K562 (cell line): ENCODE measurements around the gene RAB6B. TPM values are rescaled to one million over a fixed set of nuclear protein-coding genes. Genes with fewer than 3 reads are reported as not detected.

Experiments used
- ATAC-seq: fragments of 200-7000 bp; cut with Tn5 transposase; 3 replicates; pipeline ENCODE4 v1.9.1; 2020; ENCODE audit warnings: moderate library complexity
- BruUV-seq: library from RNA; stranded (reverse); fragments of 400-500 nt; replicated peaks from 2 replicates; lab custom pipeline; 2021; lab: Mats Ljungman, UMichigan
- CTCF ChIA-PET: fragments of 300-600 bp; formaldehyde crosslinking; extraction: SDS; loops from one replicate; lab custom pipeline; 2021; ENCODE audit warnings: low intra/inter-chr PET ratio; lab: Yijun Ruan, JAX
- POLR2A ChIA-PET: fragments of 300-600, 350-650 bp; sonication (Branson Sonifier 250); formaldehyde crosslinking; extraction: SDS; loops from one replicate; lab custom pipeline; 2021; ENCODE audit warnings: antibody characterized with exemption, inconsistent platforms; lab: Yijun Ruan, JAX
- DNase-seq, 4 experiments: peaks; one replicate each; pipeline versions ENCODE4 v3.0.0 to v3.0.0-alpha.2; 2011 to 2018; ENCODE audit warnings: low spot score in 3 of 4, mixed read lengths in 3 of 4; ENCODE audit errors: extremely low read depth in 1 of 4
- FAIRE-seq: peaks from 2 replicates; lab custom pipeline; 2011; peaks lifted over from hg19 to GRCh38; lab: Jason Lieb, UNC
- H2AFZ ChIP-seq: 2 replicates; pipeline ENCODE4 v1.6.0; 2011; ENCODE audit warnings: low read depth, low read length, control low read depth, inconsistent platforms
- H3K27ac ChIP-seq: fragments of 200-600 bp; 3 replicates; pipeline ENCODE4 v1.8.0; 2011; ENCODE audit warnings: low read depth, mild to moderate bottlenecking, control low read depth, inconsistent platforms, low read length, moderate library complexity, mixed read lengths; ENCODE audit errors: extremely low read depth
- H3K27me3 ChIP-seq, 2 experiments: fragments of 300-600 bp in 1 of 2; 2 replicates in 1 of 2; 3 replicates in 1 of 2; pipeline versions ENCODE4 v1.6.0 to v1.8.0; 2011; ENCODE audit warnings: inconsistent platforms in 2 of 2, low read length in 2 of 2, mild to moderate bottlenecking in 1 of 2, mixed read lengths in 1 of 2, moderate library complexity in 1 of 2; ENCODE audit not compliant: control insufficient read depth in 2 of 2, insufficient read depth in 2 of 2
- H3K36me3 ChIP-seq: fragments of 300-600 bp; 3 replicates; pipeline ENCODE4 v1.8.0; 2011; ENCODE audit warnings: mild to moderate bottlenecking, low read length, inconsistent platforms; ENCODE audit not compliant: control insufficient read depth, insufficient read depth
- H3K4me1 ChIP-seq, 2 experiments: fragments of 200-600 bp in 1 of 2; replicated peaks in 1 of 2; 2 replicates in 1 of 2; 3 replicates in 1 of 2; pipeline versions ENCODE4 v1.5.1 to v1.8.0; 2011; ENCODE audit warnings: inconsistent platforms in 2 of 2, low read length in 2 of 2, mild to moderate bottlenecking in 1 of 2, mixed read lengths in 1 of 2, moderate library complexity in 1 of 2; ENCODE audit not compliant: control insufficient read depth in 2 of 2, insufficient read depth in 2 of 2
- H3K4me2 ChIP-seq: 2 replicates; pipeline ENCODE4 v1.6.1; 2011; ENCODE audit warnings: low read length, control low read depth, inconsistent platforms, mixed read lengths; ENCODE audit not compliant: insufficient read depth
- H3K4me3 ChIP-seq: fragments of 200-600 bp; sonication (generic), shearing (Covaris generic); 2 replicates; pipeline ENCODE4 v1.5.1; 2016; ENCODE audit warnings: control low read depth, inconsistent platforms
- H3K79me2 ChIP-seq: fragments of 200-600 bp; 3 replicates; pipeline ENCODE4 v1.8.0; 2011; ENCODE audit warnings: low read length, inconsistent platforms; ENCODE audit not compliant: control insufficient read depth, insufficient read depth
- H3K9ac ChIP-seq, 2 experiments: 2 replicates each; pipeline versions ENCODE4 v1.6.0 to v1.6.1; 2011; ENCODE audit warnings: low read depth in 2 of 2, low read length in 2 of 2, control low read depth in 1 of 2, inconsistent platforms in 1 of 2, mild to moderate bottlenecking in 1 of 2, mixed read lengths in 1 of 2; ENCODE audit not compliant: insufficient read depth in 1 of 2
- H3K9me1 ChIP-seq: one replicate; pipeline ENCODE4 v1.6.0; 2011; ENCODE audit warnings: inconsistent platforms, mild to moderate bottlenecking, low read length, moderate library complexity; ENCODE audit not compliant: control insufficient read depth, insufficient read depth
- H3K9me3 ChIP-seq: replicated peaks from 2 replicates; pipeline ENCODE4 v1.5.1; 2011; ENCODE audit warnings: low read depth, low read length, inconsistent platforms; ENCODE audit not compliant: control insufficient read depth, insufficient read depth
- H4K20me1 ChIP-seq: replicated peaks from 2 replicates; pipeline ENCODE4 v1.6.1; 2011; ENCODE audit warnings: low read length, inconsistent platforms, mixed read lengths; ENCODE audit not compliant: control insufficient read depth, insufficient read depth
- AFF1 ChIP-seq, 2 experiments: fragments of 450-650 bp; IDR thresholded peaks; 2 replicates each; pipeline ENCODE4 v1.6.1; 2018; ENCODE audit warnings: mild to moderate bottlenecking in 2 of 2, low read depth in 1 of 2; ENCODE audit not compliant: partially characterized antibody in 2 of 2
- BHLHE40 ChIP-seq: IDR thresholded peaks from 2 replicates; pipeline ENCODE4 v1.6.1; 2011; ENCODE audit warnings: low read length, improper control_type of control experiment
- ETV1 ChIP-seq: fragments of 450-650 bp; conservative IDR thresholded peaks from 2 replicates; pipeline ENCODE4 v1.6.1; 2016; ENCODE audit warnings: missing genetic modification characterization, control low read depth, low read depth, missing compliant biosample characterization
- MAFK ChIP-seq: IDR thresholded peaks from 2 replicates; pipeline ENCODE4 v1.6.1; 2011; ENCODE audit warnings: low read length, improper control_type of control experiment
- MED1 ChIP-seq: sonication (generic); formaldehyde crosslinking; IDR thresholded peaks from 2 replicates; pipeline ENCODE4 v1.8.1; 2023; ENCODE audit warnings: missing genetic modification reagents, borderline replicate concordance
- MTA1 ChIP-seq: fragments of 450-650 bp; IDR thresholded peaks from 2 replicates; pipeline ENCODE4 v1.6.1; 2017; ENCODE audit warnings: borderline replicate concordance
- NONO ChIP-seq, 2 experiments: fragments of 200-400 bp in 1 of 2; fragments of 450-650 bp in 1 of 2; formaldehyde crosslinking in 1 of 2; IDR thresholded peaks; 2 replicates each; pipeline ENCODE4 v1.6.1; 2017; ENCODE audit warnings: low read depth in 2 of 2, mild to moderate bottlenecking in 2 of 2, moderate library complexity in 2 of 2, low read length in 1 of 2
- POLR2AphosphoS5 ChIP-seq: IDR thresholded peaks from 2 replicates; pipeline ENCODE4 v1.6.1; 2011; ENCODE audit warnings: mild to moderate bottlenecking, low read depth, low read length, moderate library complexity; ENCODE audit not compliant: control insufficient read depth, insufficient read depth
- PTTG1 ChIP-seq: fragments of 450-650 bp; IDR thresholded peaks from 2 replicates; pipeline ENCODE4 v1.6.1; 2016; ENCODE audit warnings: low read depth, mild to moderate bottlenecking, missing genetic modification characterization, missing compliant biosample characterization
- THRB ChIP-seq: fragments of 450-650 bp; formaldehyde crosslinking; conservative IDR thresholded peaks from 2 replicates; pipeline ENCODE4 v1.4.0; 2022; ENCODE audit warnings: mild to moderate bottlenecking, missing genetic modification characterization
- ZFP30 ChIP-seq: fragments of 250-450 bp; sonication (Bioruptor Pico); IDR thresholded peaks from 2 replicates; pipeline ENCODE4 v1.8.0; 2022; ENCODE audit warnings: moderate library complexity, mild to moderate bottlenecking, inconsistent platforms, borderline replicate concordance
- ZNF316 ChIP-seq: fragments of 450-650 bp; IDR thresholded peaks from 2 replicates; pipeline ENCODE4 v1.6.1; 2016
- ZNF354B ChIP-seq: fragments of 250-450 bp; sonication (Bioruptor Pico); IDR thresholded peaks from 2 replicates; pipeline ENCODE4 v1.4.0; 2020
- ZNF766 ChIP-seq: fragments of 200-800 bp; sonication (Bioruptor generic); conservative IDR thresholded peaks from 2 replicates; pipeline ENCODE4 v1.6.1; 2016; ENCODE audit warnings: missing genetic modification characterization, missing compliant biosample characterization
- in situ Hi-C: fragments of 300-500 bp; cut with MboI; formaldehyde crosslinking; loops from 4 replicates; pipeline ENCODE4 v1.15.0; 2018; ENCODE audit warnings: inconsistent platforms, mixed read lengths
- intact Hi-C: fragments of 100-400 bp; cut with micrococcal nuclease; formaldehyde crosslinking; loops from 2 replicates; pipeline ENCODE4 v1.14.2; 2022
- polyA plus RNA-seq, 8 experiments: library from polyadenylated mRNA; depleted of rRNA in 4 of 8; stranded (reverse) in 5 of 8; unstranded in 3 of 8; fragments of >200 nt; fragmentation: Nextera tagmentation in 2 of 8; fragmentation: Illumina TruSeq in 1 of 8; extraction: Ambion mirVana in 2 of 8; extraction: Trizol in 1 of 8; gene quantifications; 2 replicates each; pipeline versions ENCODE4 v1.2.1 to v1.2.3, GENCODE V29; 2011 to 2014; ENCODE audit warnings: inconsistent platforms in 1 of 8, missing spikeins in 1 of 8
- total RNA-seq, 7 experiments: library from RNA; depleted of rRNA in 6 of 7; stranded (reverse); fragments of >200 nt in 6 of 7; fragmentation: Illumina TruSeq in 2 of 7; extraction: Trizol in 2 of 7; gene quantifications; 2 replicates each; pipeline versions ENCODE4 v1.2.1 to v1.2.3, GENCODE V29; 2011 to 2021; ENCODE audit warnings: low replicate concordance in 1 of 7
- TF ChIP-seq, protein P1 (sequence below): fragments of 450-650 bp; IDR thresholded peaks from 2 replicates; pipeline ENCODE4 v1.6.1; 2017; ENCODE audit warnings: antibody characterized with exemption

Gene RAB6B
- total and polyA plus RNA-seq, 9 of the 15 experiments (the other 6 are each of a cell fraction or from before 2014, with no cell fraction given) = 0.60 to 18.1 (median 1.5) TPM

DNA sequence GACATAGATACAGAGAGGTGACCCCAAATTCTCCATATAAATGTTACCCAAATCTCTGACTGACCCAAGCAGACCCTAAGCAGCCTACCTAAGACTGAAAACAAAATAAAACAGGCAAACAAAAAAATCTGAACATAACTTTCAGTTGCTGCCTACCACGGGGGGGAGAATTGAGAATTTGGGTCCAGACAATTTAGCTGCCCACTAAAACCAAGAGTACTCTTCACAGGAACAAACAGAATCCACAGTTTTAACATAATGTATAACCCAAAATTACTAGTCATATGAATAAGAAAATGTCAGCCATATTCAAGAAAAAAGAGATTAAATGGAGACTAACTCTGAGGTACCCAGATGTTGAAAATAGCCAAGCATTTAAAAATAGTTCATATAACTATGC lies 45.6 kb downstream of the RAB6B start (continued):
- no peak for TF ChIP-seq ZNF354B (CRISPR knock-in tag)
- TF ChIP-seq MED1 = no peak
- TF ChIP-seq BHLHE40 = no peak
- no peak for TF ChIP-seq MAFK

- no peaks in the 10 kb centered on the region; the same call in 2 of the 3 replicates for H3K79me2 ChIP-seq
- no peak for FAIRE-seq
- ChIA-PET CTCF (interaction anchor here (0.6 kb wide), 1 partner anchor 26 kb away, joined by 3 read pairs; no protein-coding TSS in a partner anchor), POLR2A (no interaction called here)
- ATAC-seq = no peak
- no peak overlapping the region for H3K9ac ChIP-seq
- DNase-seq = no peak
- no peak overlapping the region for H3K4me2 ChIP-seq
- H3K36me3 ChIP-seq = no peaks in the 10 kb centered on the region
- intact Hi-C loops = no loop called here
- no peaks in the 10 kb centered on the region for H3K9me1 ChIP-seq
- in situ Hi-C loops = no loop called here
- no peak overlapping the region for H3K27ac ChIP-seq
- H3K4me1 ChIP-seq = peaks cover 14 to 46% of the 10 kb centered on the region in 2 experiments; a peak in 3 of 5 replicates
- no peak overlapping the region for H3K4me3 ChIP-seq
- no peaks in the 10 kb centered on the region for H3K27me3 ChIP-seq
- H3K9me3 ChIP-seq = no peaks in the 10 kb centered on the region
- H4K20me1 ChIP-seq = no peaks in the 10 kb centered on the region
- H2AFZ ChIP-seq = no peak overlapping the region
- BruUV-seq = no TSS peak
- TF ChIP-seq AFF1 (IDR thresholded peaks at IDR 0.05; ENCODE audit: low read depth in 1 of 2, partially characterized antibody in 2 of 2) = no peak
- no peak for TF ChIP-seq THRB
- TF ChIP-seq, protein P1, sequence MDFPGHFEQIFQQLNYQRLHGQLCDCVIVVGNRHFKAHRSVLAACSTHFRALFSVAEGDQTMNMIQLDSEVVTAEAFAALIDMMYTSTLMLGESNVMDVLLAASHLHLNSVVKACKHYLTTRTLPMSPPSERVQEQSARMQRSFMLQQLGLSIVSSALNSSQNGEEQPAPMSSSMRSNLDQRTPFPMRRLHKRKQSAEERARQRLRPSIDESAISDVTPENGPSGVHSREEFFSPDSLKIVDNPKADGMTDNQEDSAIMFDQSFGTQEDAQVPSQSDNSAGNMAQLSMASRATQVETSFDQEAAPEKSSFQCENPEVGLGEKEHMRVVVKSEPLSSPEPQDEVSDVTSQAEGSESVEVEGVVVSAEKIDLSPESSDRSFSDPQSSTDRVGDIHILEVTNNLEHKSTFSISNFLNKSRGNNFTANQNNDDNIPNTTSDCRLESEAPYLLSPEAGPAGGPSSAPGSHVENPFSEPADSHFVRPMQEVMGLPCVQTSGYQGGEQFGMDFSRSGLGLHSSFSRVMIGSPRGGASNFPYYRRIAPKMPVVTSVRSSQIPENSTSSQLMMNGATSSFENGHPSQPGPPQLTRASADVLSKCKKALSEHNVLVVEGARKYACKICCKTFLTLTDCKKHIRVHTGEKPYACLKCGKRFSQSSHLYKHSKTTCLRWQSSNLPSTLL = no peak
- no peak for TF ChIP-seq MTA1
- no peak for TF ChIP-seq ZFP30 (CRISPR knock-in tag)
- no peak for TF ChIP-seq ETV1
- no peak for TF ChIP-seq ZNF316
- no peak for TF ChIP-seq ZNF766 (CRISPR knock-in tag)
- TF ChIP-seq NONO (IDR thresholded peaks at IDR 0.05; ENCODE audit: low read depth in 2 of 2, low read length in 1 of 2) = no peak
- TF ChIP-seq POLR2AphosphoS5 = no peak
- no peak for TF ChIP-seq PTTG1
These were observed 46.3 kb downstream of the RAB6B start for GRCh38 chr3:133849346-133849745.
